HG03439 (cell line): Measurements from ENCODE around the gene WDTC1.

Experiments used
- ATAC-seq: cut with Tn5 transposase; IDR thresholded peaks from one replicate; pipeline ENCODE4 v1.9.1; 2021; ENCODE audit warnings: mild to moderate bottlenecking, moderate library complexity; ENCODE audit not compliant: unreplicated experiment

Gene WDTC1

DNA sequence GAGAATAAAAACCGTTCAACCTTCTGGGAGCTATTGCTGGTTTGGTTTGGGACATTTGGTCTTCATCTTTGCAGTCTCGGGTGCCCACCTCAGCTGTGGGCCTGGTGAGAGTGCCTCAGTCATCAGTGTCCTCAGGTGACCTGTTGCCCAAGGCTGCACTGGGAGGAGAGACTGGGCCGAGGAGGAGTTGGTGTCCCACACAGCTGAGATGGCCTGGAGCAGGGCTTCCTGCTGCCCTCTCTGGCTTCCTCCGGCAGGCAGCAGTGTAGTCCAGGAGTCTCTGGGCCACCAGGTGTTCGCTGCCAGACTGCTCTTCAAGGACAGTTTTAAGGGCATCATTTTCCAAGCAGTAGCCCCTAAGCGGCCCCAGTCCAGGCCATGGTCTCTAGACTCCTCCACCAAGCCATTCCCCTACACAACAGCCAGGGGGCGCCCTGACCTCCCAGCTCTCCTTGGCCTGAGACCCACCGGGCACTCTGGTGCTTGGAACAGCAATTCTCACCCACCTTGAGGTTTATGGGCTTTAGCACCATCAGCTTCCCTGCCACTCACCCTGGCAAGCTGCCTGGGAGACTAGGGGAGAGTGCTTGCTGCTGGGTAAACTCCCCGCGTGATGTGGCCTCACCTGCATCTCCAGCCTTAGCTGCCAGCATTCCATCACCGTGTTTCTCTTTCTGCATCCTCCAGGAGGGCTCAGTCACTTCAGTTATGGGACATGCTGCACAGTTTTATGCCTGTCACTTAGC is 98.3 kb downstream of the WDTC1 start:
- ATAC-seq = no peak

DNA sequence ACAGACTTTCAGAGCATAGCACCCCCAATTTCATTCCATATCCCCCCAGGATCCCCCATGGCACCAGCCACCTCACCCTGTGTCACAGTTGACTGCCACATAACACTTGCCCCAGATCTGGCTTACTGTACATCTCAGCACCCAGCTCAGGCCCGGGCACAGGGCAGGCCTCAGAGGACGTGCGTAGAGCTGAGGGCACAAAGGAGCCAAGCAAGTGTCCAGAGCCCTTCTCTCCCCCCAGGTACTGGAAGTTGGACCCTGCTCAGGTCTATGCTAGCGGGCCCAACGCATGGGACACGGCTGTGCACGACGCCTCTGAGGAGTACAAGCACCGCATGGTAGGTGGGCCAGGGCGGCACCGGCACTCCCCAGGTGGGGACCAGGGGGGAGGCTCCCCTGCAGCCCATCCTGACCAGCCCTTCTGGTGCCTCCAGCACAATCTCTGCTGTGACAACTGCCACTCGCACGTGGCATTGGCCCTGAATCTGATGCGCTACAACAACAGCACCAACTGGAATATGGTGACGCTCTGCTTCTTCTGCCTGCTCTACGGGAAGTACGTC is 99.4 kb downstream of the WDTC1 start:
- no peak for ATAC-seq

DNA sequence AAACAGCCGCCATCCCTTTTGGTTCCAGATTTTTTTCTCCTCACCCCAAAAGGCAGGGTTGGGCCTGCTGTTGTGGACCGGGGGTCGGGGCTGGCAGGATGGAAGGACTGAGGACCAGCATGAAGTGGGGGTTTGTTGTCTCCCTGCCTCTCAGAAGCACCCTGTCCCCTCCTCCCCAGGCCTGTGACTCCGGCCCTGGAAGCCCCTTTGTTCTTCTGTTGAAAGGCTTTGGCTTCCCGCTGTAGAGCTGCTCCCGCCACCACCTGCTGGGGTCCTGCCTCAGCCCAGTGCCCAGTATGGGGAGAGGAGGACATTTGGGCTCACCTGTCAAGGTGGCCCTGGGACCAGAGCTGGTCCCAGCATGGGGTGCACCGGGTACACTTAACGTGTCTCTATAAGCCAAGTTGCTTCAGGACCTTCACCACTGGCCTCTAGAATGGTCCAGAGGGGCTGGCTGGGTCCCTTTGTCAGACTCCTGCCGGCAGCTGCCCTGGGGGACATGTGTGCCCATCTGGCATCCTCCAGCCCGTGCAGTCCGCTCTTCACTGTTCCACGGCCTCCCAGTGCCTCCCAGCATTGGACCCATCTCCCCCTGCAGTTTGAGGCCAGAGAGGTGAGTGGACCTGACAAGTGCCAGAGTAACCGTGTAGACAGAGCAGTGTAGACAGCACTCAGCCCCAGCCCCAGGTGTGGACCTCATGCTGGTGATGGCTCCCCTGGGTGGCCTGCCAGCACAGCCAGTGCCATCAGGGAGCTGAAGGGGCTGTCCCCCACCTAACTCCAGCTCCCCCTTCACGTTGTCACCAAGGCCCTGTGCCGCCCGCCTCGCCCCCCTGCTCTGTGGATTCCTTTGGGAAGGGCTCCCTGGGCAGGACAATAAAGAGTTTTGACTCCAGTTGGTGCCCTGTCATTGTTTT is 101.3 kb downstream of the WDTC1 start:
- ATAC-seq = no peak

DNA sequence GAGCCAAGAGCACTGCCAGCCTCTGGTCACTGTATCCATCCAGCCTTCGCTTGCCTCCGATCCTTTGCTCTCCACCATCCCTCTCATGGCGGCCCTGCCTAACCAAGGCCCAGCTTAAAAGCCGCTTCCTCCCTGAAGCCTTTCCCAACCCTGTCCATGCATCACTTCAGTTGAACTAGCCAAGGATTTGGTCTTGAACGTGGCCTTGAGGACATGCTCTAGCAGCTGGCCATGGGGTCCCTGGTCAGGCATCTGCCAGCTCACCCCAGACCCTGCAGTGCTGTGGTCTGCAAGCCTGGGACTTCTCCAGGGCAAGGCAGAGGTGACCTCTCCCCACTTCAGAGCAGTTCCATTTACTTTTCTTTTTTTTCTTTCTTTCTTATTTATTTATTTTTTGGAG is 102.3 kb downstream of the WDTC1 start:
- ATAC-seq = no peak

DNA sequence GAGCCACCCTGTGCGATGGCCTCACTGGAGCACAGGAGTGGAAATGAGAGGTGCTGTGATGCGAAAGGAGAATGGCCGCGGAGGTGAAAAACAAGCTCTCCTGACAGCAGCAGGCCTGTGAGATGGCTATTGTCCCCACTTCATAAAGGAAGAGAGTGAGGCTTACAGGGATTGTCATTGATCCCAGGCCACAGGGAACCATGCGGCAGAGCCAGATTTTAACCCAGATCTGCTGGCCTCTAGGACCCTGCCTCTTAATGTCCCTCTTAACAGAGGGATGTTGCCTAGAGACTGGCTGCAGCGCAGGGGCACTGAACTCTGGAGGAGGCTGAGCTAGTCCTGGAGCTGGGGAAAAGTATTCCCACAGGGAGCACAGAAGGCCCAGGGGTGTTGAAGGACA is 104.3 kb downstream of the WDTC1 start:
- ATAC-seq = no peak

DNA sequence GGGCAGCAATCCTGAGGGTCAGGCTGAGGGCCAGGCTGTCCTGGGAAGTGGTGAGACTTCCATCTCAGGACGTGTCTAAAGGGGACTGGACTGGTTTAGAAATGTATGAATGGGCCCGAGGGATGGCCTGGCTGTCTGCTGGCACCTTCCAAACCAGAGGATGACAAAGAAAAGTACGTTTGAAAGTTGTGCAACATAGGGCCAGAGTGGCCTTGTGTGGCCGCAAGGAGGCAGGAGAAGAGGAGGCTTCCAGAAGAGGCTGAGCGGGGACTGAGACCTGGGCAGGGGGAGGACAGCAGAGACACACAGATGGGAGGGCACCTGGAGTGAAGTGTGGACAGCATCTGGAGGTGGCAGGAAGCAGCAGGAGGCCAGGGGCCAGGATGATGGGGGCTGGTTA is 104.8 kb downstream of the WDTC1 start:
- no peak for ATAC-seq

DNA sequence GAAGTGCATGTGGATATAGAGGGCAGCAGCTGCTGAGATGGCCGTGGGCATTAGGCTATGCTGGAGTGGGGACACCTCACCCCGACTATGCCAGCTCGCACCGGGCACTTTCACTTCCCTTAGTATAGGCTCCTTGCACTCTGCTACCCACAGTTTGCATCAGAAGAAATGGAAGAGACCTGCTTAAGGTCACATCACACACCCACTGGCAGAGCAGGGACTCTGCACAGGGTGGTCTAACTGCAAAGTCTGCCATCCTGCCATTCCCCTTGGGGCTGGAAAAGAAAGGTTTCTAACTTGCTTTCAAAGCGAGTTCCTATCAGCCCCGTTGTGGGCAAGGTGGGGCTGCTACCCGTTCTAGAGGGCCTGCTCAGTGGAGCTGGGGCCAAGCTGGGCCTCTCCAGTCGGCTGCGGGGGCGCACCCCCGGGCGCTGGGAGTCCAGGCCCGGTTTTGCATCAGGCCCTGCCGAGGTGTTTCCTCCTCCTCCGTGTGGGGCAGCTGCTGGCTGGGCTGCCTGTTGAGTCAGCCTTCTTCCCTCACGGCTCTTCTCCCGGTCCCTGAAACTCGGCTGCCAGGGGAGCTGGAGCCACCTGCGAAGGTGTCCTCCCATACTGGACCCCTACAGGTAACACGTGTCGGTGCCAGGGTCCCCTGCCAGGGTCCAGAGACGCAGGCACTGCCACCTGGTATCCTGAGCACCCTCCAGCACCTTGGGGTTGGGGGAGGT is 107.3 kb downstream of the WDTC1 start, which contains the start of gene SYTL1:
TSS of gene SYTL1 (plus strand) at position 498 of the 728 bp plus-strand sequence. CDS start 3,313 bp downstream, outside the sequence.
- no peak for ATAC-seq

DNA sequence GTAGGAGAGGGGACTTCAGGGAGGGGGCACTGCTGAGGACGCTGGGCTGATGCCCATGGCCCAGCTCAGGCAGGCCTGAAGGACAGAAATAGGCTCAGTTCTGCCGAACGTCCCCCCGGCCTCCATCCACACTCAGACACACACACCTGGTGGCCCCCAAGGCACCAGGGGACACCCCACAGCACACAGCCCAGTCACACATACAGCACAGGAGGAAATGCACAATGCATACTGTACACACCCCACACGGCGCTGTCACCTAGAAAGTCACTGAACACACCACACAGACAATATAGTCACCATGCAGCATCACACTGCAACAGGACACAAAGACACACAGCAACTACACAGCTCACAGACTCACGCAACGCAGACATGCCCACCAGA is 108.0 kb downstream of the WDTC1 start:
- no peak for ATAC-seq

DNA sequence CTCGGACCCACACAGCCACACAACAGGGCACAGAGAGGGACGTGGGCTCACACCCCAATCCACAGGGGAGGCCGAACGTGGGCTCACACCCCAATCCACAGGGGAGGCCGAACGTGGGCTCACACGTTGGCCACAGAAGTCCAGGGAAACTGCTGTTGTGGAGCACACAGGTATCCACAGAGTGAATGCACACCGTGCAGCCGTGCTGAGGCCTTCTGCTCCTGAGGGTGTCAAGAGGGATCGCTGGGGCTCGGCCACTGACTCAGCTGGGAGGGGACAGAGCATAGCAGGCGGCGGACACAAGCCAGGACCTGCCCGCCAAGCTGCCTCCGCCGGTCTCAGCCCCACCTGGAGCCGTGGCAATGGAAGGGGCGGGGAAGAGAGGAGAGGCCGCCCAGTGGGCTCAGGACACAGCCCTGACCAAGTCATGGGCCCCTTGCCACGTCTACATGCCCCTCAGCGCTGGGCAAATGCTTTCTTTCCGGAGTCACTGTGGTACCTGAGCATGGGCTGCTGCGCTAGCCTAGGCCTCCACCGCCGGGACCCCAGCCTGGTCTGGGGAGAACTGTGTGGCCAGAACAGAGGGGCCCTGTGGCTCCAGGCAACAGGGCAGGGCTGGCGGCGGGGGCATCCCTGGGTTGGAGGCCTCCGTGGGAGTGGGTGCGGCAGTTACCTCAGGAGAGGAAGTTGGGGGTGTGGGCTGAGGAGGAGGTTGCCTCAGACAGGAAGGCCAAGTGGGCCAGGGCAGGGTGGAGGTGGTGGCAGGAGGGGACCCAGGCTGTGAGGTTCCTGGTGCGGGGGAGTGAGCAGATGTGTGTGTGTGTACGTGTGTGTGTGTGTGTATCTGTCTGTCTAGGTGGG is 108.6 kb downstream of the WDTC1 start:
- no peak for ATAC-seq

DNA sequence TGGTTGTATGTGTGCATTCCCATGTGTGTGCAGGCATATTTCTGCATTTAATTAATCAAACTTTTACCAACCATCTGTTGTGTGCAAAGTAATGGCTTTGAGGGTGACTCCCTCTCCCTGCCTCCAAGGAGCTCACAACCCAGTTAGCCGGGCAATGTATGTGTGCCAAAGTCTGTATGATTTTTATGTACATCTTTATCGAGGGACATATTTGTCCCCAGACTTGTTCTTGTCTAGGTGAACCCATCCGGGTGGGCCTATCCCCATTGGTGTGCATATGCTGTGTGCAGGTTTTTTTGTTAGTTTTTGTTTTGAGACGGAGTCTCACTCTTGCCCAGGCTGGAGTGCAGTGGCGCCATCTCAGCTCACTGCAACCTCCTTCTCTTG is 109.2 kb downstream of the WDTC1 start:
- no peak for ATAC-seq

DNA sequence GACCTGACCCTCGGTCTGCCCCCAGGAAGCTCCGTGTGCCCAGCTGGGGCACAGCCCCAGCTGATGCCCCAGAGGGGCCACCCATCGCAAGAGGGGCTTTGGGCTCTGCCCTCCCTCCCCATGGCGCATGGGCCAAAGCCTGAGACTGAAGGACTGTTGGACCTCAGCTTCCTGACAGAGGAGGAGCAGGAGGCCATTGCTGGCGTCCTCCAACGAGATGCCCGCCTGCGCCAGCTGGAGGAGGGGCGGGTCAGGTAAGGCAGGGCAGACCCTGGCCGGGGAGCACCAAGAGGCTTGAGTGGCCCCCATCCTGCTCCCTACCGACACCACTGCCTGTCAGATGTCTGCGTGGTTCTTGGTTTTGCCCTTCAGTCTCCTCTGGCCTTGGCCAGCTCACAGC is 110.8 kb downstream of the WDTC1 start:
- ATAC-seq = no peak

DNA sequence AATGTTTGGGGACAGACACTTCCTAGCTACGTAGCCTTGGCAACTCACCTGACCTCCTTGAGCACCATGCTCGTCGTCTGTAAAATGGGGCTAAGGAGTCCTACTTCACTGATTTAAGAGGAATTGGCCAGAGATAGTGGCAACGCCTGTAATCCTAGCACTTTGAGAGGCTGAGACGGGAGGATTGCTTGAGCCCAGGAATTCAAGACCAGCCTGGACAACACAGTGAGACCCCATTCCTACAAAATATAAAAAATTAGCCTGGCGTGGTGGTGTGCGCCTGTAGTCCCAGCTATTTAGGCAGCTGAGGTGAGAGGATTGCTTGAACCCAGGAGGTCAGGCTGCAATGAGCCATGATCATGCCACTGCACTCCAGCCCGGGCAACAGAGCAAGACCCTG is 111.9 kb downstream of the WDTC1 start:
- ATAC-seq = no peak

DNA sequence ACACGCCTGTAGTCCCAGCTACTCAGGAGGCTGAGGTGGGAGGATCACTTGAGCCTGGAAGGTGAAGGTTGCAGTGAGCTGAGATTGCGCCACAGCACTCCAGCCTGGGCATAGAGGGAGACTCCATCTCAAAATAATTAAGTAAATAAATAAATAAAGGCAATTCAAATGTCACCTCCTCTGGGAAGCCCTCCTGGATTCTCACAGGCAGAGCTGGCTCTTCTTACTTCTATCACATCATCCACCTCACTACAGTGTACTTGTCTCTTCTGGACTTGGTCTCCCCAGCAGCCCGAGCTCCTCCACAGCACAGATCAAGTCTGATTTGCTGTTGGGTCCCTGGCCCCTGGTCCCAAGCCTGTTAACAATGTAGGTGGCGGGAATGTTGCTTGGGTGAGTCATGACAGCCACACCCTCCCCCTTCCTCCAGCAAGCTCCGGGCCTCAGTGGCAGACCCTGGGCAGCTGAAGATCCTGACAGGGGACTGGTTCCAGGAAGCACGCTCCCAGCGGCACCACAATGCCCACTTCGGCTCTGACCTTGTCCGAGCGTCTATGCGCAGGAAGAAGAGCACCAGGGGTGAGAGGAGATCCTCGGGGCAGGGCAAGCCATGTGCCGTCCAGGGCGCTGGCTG is 112.7 kb downstream of the WDTC1 start:
- ATAC-seq = no peak

DNA sequence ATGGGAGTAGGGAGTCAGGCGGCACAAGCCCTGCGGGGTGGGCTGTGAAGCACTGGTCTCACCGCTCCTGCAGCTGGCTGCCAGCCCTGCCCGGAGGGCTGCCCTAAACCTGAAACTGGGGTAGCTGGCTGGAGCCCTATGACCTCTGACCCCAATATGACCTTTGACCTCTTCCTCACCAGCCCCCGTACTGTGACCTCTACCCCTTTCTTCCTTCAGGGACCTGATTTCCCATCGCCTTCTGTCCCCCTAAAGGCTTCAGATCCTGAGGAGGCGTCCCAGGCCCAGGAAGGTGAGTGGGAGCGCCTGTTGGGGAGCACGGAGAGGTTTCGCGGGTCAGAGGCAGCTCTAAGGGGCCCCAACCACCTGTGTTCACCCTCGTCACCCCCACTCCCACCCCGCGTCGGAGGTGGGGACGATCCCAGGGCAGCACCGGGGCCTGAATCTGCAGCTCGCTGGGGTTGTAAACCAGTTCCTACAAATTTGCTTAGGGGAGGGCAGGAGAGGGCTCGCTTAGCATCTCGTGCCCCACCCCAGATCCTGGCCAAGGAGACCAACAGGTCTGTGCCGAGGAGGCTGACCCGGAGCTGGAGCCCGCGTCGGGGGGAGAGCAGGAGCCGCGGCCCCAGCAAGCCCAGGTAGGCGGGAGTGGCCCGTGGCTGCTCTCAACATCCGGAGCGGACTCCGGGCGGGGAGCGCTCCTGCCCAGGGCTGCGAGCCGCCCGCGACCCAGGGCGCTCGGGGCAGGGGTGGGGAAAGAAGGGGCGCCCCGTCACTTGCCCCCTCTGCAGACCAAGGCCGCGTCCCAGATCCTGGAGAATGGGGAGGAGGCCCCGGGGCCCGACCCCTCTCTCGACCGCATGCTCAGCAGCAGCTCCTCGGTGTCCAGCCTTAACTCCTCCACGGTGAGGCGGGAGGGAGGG is 114.7 kb downstream of the WDTC1 start:
- ATAC-seq = no peak

DNA sequence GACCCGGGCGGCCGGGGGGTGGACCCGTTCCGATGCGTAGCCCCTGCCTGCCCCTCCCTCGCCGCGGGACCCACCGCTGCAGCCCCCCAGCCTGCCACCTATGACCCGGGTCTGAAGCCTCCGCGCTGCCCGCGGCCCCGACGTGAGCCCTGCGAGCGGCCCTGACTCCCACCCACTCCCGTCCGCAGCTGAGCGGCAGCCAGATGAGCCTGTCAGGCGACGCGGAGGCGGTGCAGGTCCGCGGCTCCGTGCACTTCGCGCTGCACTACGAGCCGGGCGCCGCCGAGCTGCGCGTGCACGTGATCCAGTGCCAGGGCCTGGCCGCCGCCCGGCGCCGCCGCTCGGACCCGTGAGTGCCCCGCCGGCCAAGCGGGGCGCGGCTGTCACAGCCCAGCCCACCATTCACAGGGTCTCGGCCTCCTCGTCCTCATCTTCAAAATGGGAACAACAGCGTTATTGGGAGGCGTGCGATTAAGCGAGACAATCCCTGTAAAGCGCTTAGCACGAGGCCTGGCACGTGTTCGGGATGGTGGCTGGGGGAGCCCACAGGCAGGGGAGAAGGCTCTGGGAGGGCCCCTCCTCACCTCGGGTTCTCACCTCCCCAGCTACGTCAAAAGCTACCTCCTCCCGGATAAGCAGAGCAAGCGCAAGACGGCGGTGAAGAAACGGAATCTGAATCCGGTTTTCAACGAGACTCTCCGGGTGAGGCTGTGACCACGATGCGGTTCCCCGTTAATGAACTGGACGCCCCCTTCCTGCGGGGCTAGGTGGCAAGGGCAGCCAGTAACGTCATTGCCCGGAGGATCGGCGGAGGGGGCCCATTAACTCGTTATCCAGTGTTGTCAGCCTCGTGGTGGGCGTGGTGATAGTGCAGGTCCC is 115.6 kb downstream of the WDTC1 start:
- ATAC-seq = no peak

DNA sequence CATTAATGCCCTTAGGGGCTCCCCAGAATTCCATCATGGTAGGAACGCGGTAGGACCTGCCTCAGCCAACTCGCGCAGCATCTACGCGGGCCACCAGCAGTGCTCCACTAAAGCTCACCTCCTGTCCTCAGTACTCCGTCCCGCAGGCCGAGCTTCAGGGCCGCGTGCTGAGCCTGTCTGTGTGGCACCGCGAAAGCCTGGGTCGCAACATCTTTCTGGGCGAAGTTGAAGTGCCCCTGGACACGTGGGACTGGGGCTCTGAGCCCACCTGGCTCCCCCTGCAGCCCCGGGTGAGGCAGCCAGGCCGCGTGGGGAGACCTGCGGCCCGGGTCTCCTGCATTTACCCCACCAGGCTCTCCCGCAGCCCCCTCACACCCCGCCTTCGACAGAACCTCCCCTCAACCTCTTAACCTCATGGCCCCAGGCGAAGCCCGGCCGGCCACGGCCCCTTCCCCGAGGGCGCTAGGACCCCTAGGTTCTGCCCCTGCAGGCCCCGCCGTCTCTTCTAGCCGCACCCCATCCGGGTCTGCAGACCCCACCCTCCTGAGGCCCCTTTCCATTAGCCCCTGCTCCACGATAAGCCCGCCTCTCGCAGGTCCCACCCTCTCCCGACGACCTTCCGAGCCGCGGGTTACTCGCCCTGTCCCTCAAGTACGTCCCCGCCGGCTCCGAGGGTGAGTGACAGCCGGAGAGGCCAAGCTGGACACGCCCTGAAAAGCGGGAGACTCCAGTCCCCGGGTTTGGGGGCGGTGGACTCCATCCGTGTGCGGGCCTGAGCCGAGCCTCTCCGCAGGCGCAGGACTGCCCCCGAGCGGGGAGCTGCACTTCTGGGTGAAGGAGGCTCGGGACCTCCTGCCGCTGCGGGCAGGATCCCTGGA is 116.5 kb downstream of the WDTC1 start:
- no peak for ATAC-seq
